Ovary (tissue), 10 donors: ENCODE data around the gene ABCB1. TPM values are rescaled to one million over a fixed set of nuclear protein-coding genes. Genes with fewer than 3 reads are reported as not detected.

Source experiments
- DNase-seq, 5 donors: peaks; one replicate each; pipeline ENCODE4 v3.0.0-alpha.2; 2019 to 2020
- H3K27ac ChIP-seq, 2 donors: fragments of 200-600 bp; one replicate each; pipeline versions ENCODE4 v1.5.1 to v1.8.0; 2019 to 2022
- H3K27me3 ChIP-seq: fragments of 200-600 bp; one replicate; pipeline ENCODE4 v1.8.0; 2022
- H3K36me3 ChIP-seq: fragments of 200-600 bp; sonication (generic); one replicate; pipeline ENCODE4 v1.5.1; 2019
- H3K4me1 ChIP-seq: one replicate; pipeline ENCODE4 v1.8.1; 2013; ENCODE audit warnings: mild to moderate bottlenecking, moderate library complexity; ENCODE audit not compliant: insufficient read depth
- H3K4me3 ChIP-seq: fragments of 200-600 bp; sonication (generic); one replicate; pipeline ENCODE4 v1.5.1; 2017
- H3K9me3 ChIP-seq, 2 donors: fragments of 200-600 bp in 1 of 2; sonication (generic) in 1 of 2; one replicate each; pipeline versions ENCODE4 v1.5.1 to v1.8.1; 2013 to 2019; ENCODE audit warnings: mild to moderate bottlenecking in 1 of 2, moderate library complexity in 1 of 2
- CTCF ChIP-seq, 3 donors: fragments of 450-650 bp in 2 of 3; fragments of 200-600 bp in 1 of 3; IDR thresholded peaks; one replicate each; pipeline versions ENCODE4 v1.5.1 to v1.8.0; 2016 to 2022; ENCODE audit warnings: antibody characterized with exemption in 3 of 3, mild to moderate bottlenecking in 1 of 3
- EP300 ChIP-seq: sonication (generic); formaldehyde crosslinking; IDR thresholded peaks from one replicate; pipeline ENCODE4 v1.6.1; 2017; ENCODE audit warnings: antibody characterized with exemption
- POLR2A ChIP-seq: fragments of 450-650 bp; IDR thresholded peaks from one replicate; pipeline ENCODE4 v1.6.1; 2017; ENCODE audit warnings: antibody characterized with exemption, mild to moderate bottlenecking, moderate library complexity
- WGBS, 3 donors: extraction: QIAGEN DNeasy Blood & Tissue Kit in 1 of 3; methylation state at CpG; one replicate each; pipeline versions ENCODE4 v1.1.5 to v1.1.7; 2013 to 2017; 5-methylcytosine and 5-hydroxymethylcytosine counted together
- intact Hi-C, 4 donors: fragments of 100-400 bp; cut with DNase I; formaldehyde crosslinking; loops; one replicate each; pipeline versions ENCODE4 v1.11.0 to v1.15.1; 2022 to 2023
- long read RNA-seq, 3 donors: library from polyadenylated mRNA in 2 of 3; unstranded in 2 of 3; transcript quantifications; one replicate each; pipeline ENCODE4 v2.0.0 and lab custom pipeline, GENCODE V29; 2021 to 2026
- polyA plus RNA-seq, 2 donors: library from polyadenylated mRNA; stranded (reverse); fragments of 200-250 nt in 1 of 2; fragments of 350-450 nt in 1 of 2; fragmentation: Illumina TruSeq in 1 of 2; extraction: RNeasy Lipid Tissue Mini Kit (QIAGEN cat#74804) in 1 of 2; gene quantifications; one replicate each; pipeline ENCODE4 v1.2.3, GENCODE V29; 2013 to 2014
- total RNA-seq, 7 donors: library from RNA; depleted of rRNA in 2 of 7; stranded (reverse); fragments of >200 nt in 2 of 7; fragmentation: NEBNext Ultra II Directional in 3 of 7; extraction: Animal tissue kit (Norgen Biotek cat#: 25700) in 3 of 7; gene quantifications; one replicate each; pipeline versions ENCODE4 v1.1.0 to v1.2.4, GENCODE V29; 2016 to 2023
- donor health status: DM: no; HTN: no; CAD: no; lungs with moderate emphysema.
- donor health status: DM: no; HTN: no; CAD: no.
- donor health status: Bipolar disorder and iron deficiency.
- donor health status: DM: yes; HTN: yes; CAD: no.
- donor health status: DM: no; HTN: no; CAD: no.
- donor health status: DM: yes; HTN: yes; CAD: no.

The ABCB1 gene
- total RNA-seq (10 to 100 TPM in 2 of 7 donors, 1 to 10 TPM in 5; 3.4 to 22.8 (median 8.1) TPM), polyA plus RNA-seq (1 to 10 TPM; 6.3 to 9.2 TPM)
- long read RNA-seq, donor 1, partial matches to known transcripts = 0 of 1 reads
- long read RNA-seq, donor 1, other reads (novel, unspliced or antisense) = 1 of 1 reads
- long read RNA-seq, donor 2 = 0 reads
- long read RNA-seq, donor 3, full-length matches to known transcripts = 7 of 11 reads
- long read RNA-seq, donor 3, partial matches to known transcripts = 2 of 11 reads
- long read RNA-seq, donor 3, other reads (novel, unspliced or antisense) = 2 of 11 reads

GRCh38 chr7:87600130-87601124 lies at the start of gene ABCB1:
Gene ABCB1, minus strand, starts transcription at chr7:87600884. Its CDS starts 700 bp downstream, at chr7:87600184.
- no peak within 1 kb of the TSS for H3K27ac ChIP-seq
- H3K4me1 ChIP-seq = no peaks in the 10 kb centered on the region
- no peaks in the 10 kb centered on the region for H3K36me3 ChIP-seq
- WGBS, 3 donors = 1 to 3% (median 3%) methylated on average over 61 of the region's 61 CpGs
- H3K4me3 ChIP-seq = peak within 1 kb of the TSS; percentile 38
- DNase-seq = peak; percentile 14 to 64 (median 41)
- no peaks in the 10 kb centered on the region for H3K9me3 ChIP-seq
- no peaks in the 10 kb centered on the region for H3K27me3 ChIP-seq
- intact Hi-C loops = no loop called here
- no peak for TF ChIP-seq CTCF (IDR thresholded peaks at IDR 0.05)
- TF ChIP-seq POLR2A = no peak
- no peak for TF ChIP-seq EP300

- no peak for TF ChIP-seq CTCF (IDR thresholded peaks at IDR 0.05)
- TF ChIP-seq EP300 = no peak
- no peak for TF ChIP-seq POLR2A
- Histone ChIP-seq H3K36me3 (no peaks in the 10 kb centered on the region), H3K4me3 (no peak overlapping the region), H3K27me3 (no peaks in the 10 kb centered on the region), H3K9me3 (no peaks in the 10 kb centered on the region), H3K4me1 (no peaks in the 10 kb centered on the region), H3K27ac (no peak overlapping the region)
- no peak for DNase-seq
- WGBS, 3 donors = 93 to 98% (median 95%) methylated on average over 1 of the region's 1 CpG
- intact Hi-C loops = no loop called here
Measured at GRCh38 chr7:87648316-87648715, 47.6 kb upstream of the ABCB1 start.

GRCh38 chr7:87645446-87645845 lies 44.8 kb upstream of the ABCB1 start:
- H3K4me1 ChIP-seq = no peaks in the 10 kb centered on the region
- TF ChIP-seq EP300 (no peak), POLR2A (no peak), CTCF (IDR thresholded peaks at IDR 0.05) (no peak)
- H3K9me3 ChIP-seq = no peaks in the 10 kb centered on the region
- H3K4me3 ChIP-seq = no peak overlapping the region
- H3K27me3 ChIP-seq = no peaks in the 10 kb centered on the region
- no peak overlapping the region for H3K27ac ChIP-seq
- H3K36me3 ChIP-seq = no peaks in the 10 kb centered on the region
- WGBS, 3 donors = 92 to 98% (median 93%) methylated on average over 1 of the region's 1 CpG
- no peak for DNase-seq
- intact Hi-C loops = no loop called here

GRCh38 chr7:87635921-87636320 lies 35.2 kb upstream of the ABCB1 start:
- no peaks in the 10 kb centered on the region for H3K9me3 ChIP-seq
- no peak overlapping the region for H3K4me3 ChIP-seq
- no peaks in the 10 kb centered on the region for H3K27me3 ChIP-seq
- H3K27ac ChIP-seq = no peak overlapping the region
- WGBS, 3 donors = 80 to 84% (median 84%) methylated on average over 1 of the region's 1 CpG
- TF ChIP-seq POLR2A (no peak), EP300 (no peak), CTCF (IDR thresholded peaks at IDR 0.05) (no peak)
- no peaks in the 10 kb centered on the region for H3K36me3 ChIP-seq
- intact Hi-C loops = no loop called here
- H3K4me1 ChIP-seq = no peaks in the 10 kb centered on the region
- no peak for DNase-seq
